ENCODE data around the gene CDKAL1.
"Not testable (repeated sequence)": the region's sequence is repeated elsewhere in the genome, so short reads cannot be mapped to it uniquely, and the experiment has no call there.

CDKAL1 gene

GRCh38 chr6:21080221-21080620 is 546.0 kb downstream of the CDKAL1 start:
- H3K4me1 ChIP-seq (ENCODE audit: control insufficient read depth, insufficient read depth, low read length): no peaks in the 10 kb centered on the region
- no peaks in the 10 kb centered on the region for H3K36me3 ChIP-seq (ENCODE audit: control insufficient read depth in 2 of 2, insufficient read depth in 2 of 2, low read length in 2 of 2)
- H3K4me3 ChIP-seq (ENCODE audit: low read length in 2 of 2): no peak overlapping the region
- no peak overlapping the region for H3K27ac ChIP-seq (ENCODE audit: low read length)
- no peaks in the 10 kb centered on the region for H3K27me3 ChIP-seq (ENCODE audit: control insufficient read depth in 1 of 2, insufficient read depth in 2 of 2, low read length in 2 of 2)
- H3K9ac ChIP-seq (ENCODE audit: low read length in 2 of 2): no peak overlapping the region
- no peaks in the 10 kb centered on the region for H3K9me3 ChIP-seq (ENCODE audit: control insufficient read depth in 2 of 2, low read length in 2 of 2)

- Histone ChIP-seq H3K9me3 (ENCODE audit: control insufficient read depth in 2 of 2, low read length in 2 of 2) (no peaks in the 10 kb centered on the region), H3K9ac (ENCODE audit: low read length in 2 of 2) (no peak overlapping the region), H3K36me3 (ENCODE audit: control insufficient read depth in 2 of 2, insufficient read depth in 2 of 2, low read length in 2 of 2) (no peaks in the 10 kb centered on the region), H3K27me3 (ENCODE audit: control insufficient read depth in 1 of 2, insufficient read depth in 2 of 2, low read length in 2 of 2) (no peaks in the 10 kb centered on the region), H3K27ac (ENCODE audit: low read length) (no peak overlapping the region), H3K4me3 (ENCODE audit: low read length in 2 of 2) (no peak overlapping the region), H3K4me1 (ENCODE audit: control insufficient read depth, insufficient read depth, low read length) (no peaks in the 10 kb centered on the region)
Measured at GRCh38 chr6:21082091-21082490, 547.8 kb downstream of the CDKAL1 start.

- H3K4me1 ChIP-seq (ENCODE audit: control insufficient read depth, insufficient read depth, low read length): no peaks in the 10 kb centered on the region
- no peaks in the 10 kb centered on the region for H3K36me3 ChIP-seq (ENCODE audit: control insufficient read depth in 2 of 2, insufficient read depth in 2 of 2, low read length in 2 of 2)
Measured at GRCh38 chr6:21083708-21084107, 549.5 kb downstream of the CDKAL1 start.

GRCh38 chr6:21084656-21085055 is 550.4 kb downstream of the CDKAL1 start:
- no peak overlapping the region for H3K9ac ChIP-seq (ENCODE audit: low read length in 2 of 2)
- H3K27me3 ChIP-seq (ENCODE audit: control insufficient read depth in 1 of 2, insufficient read depth in 2 of 2, low read length in 2 of 2): no peaks in the 10 kb centered on the region
- no peak overlapping the region for H3K27ac ChIP-seq (ENCODE audit: low read length)
- H3K4me3 ChIP-seq (ENCODE audit: low read length in 2 of 2): no peak overlapping the region
- no peaks in the 10 kb centered on the region for H3K4me1 ChIP-seq (ENCODE audit: control insufficient read depth, insufficient read depth, low read length)
- no peaks in the 10 kb centered on the region for H3K36me3 ChIP-seq (ENCODE audit: control insufficient read depth in 2 of 2, insufficient read depth in 2 of 2, low read length in 2 of 2)
- H3K9me3 ChIP-seq (ENCODE audit: control insufficient read depth in 2 of 2, low read length in 2 of 2): no peaks in the 10 kb centered on the region

More at GRCh38 chr6:21083708-21084107, 549.5 kb downstream of the CDKAL1 start:
- no peak overlapping the region for H3K27ac ChIP-seq (ENCODE audit: low read length)
- no peak overlapping the region for H3K9ac ChIP-seq (ENCODE audit: low read length in 2 of 2)
- no peaks in the 10 kb centered on the region for H3K9me3 ChIP-seq (ENCODE audit: control insufficient read depth in 2 of 2, low read length in 2 of 2)
- H3K27me3 ChIP-seq (ENCODE audit: control insufficient read depth in 1 of 2, insufficient read depth in 2 of 2, low read length in 2 of 2): no peaks in the 10 kb centered on the region
- no peak overlapping the region for H3K4me3 ChIP-seq (ENCODE audit: low read length in 2 of 2)

- H3K27me3 ChIP-seq (ENCODE audit: control insufficient read depth in 1 of 2, insufficient read depth in 2 of 2, low read length in 2 of 2): no peaks in the 10 kb centered on the region
Measured at GRCh38 chr6:21085211-21085610, 551.0 kb downstream of the CDKAL1 start.

GRCh38 chr6:21085643-21086042 is 551.4 kb downstream of the CDKAL1 start:
- Histone ChIP-seq H3K9ac (ENCODE audit: low read length in 2 of 2) (no peak overlapping the region), H3K36me3 (ENCODE audit: control insufficient read depth in 2 of 2, insufficient read depth in 2 of 2, low read length in 2 of 2) (no peaks in the 10 kb centered on the region), H3K9me3 (ENCODE audit: control insufficient read depth in 2 of 2, low read length in 2 of 2) (no peaks in the 10 kb centered on the region), H3K4me1 (ENCODE audit: control insufficient read depth, insufficient read depth, low read length) (no peaks in the 10 kb centered on the region), H3K27me3 (ENCODE audit: control insufficient read depth in 1 of 2, insufficient read depth in 2 of 2, low read length in 2 of 2) (no peaks in the 10 kb centered on the region), H3K4me3 (ENCODE audit: low read length in 2 of 2) (no peak overlapping the region), H3K27ac (ENCODE audit: low read length) (no peak overlapping the region)

More at GRCh38 chr6:21085211-21085610, 551.0 kb downstream of the CDKAL1 start:
- no peaks in the 10 kb centered on the region for H3K9me3 ChIP-seq (ENCODE audit: control insufficient read depth in 2 of 2, low read length in 2 of 2)
- H3K36me3 ChIP-seq (ENCODE audit: control insufficient read depth in 2 of 2, insufficient read depth in 2 of 2, low read length in 2 of 2): no peaks in the 10 kb centered on the region
- no peak overlapping the region for H3K9ac ChIP-seq (ENCODE audit: low read length in 2 of 2)
- no peaks in the 10 kb centered on the region for H3K4me1 ChIP-seq (ENCODE audit: control insufficient read depth, insufficient read depth, low read length)
- H3K4me3 ChIP-seq (ENCODE audit: low read length in 2 of 2): no peak overlapping the region
- no peak overlapping the region for H3K27ac ChIP-seq (ENCODE audit: low read length)

- no peaks in the 10 kb centered on the region for H3K9me3 ChIP-seq (ENCODE audit: control insufficient read depth in 2 of 2, low read length in 2 of 2)
- H3K4me1 ChIP-seq (ENCODE audit: control insufficient read depth, insufficient read depth, low read length): no peaks in the 10 kb centered on the region
- no peaks in the 10 kb centered on the region for H3K27me3 ChIP-seq (ENCODE audit: control insufficient read depth in 1 of 2, insufficient read depth in 2 of 2, low read length in 2 of 2)
- no peak overlapping the region for H3K9ac ChIP-seq (ENCODE audit: low read length in 2 of 2)
- H3K27ac ChIP-seq (ENCODE audit: low read length): no peak overlapping the region
- H3K36me3 ChIP-seq (ENCODE audit: control insufficient read depth in 2 of 2, insufficient read depth in 2 of 2, low read length in 2 of 2): no peaks in the 10 kb centered on the region
- no peak overlapping the region for H3K4me3 ChIP-seq (ENCODE audit: low read length in 2 of 2)
Measured at GRCh38 chr6:21087188-21087587, 552.9 kb downstream of the CDKAL1 start.

GRCh38 chr6:21091411-21091810 is 557.2 kb downstream of the CDKAL1 start:
- H3K36me3 ChIP-seq (ENCODE audit: control insufficient read depth in 2 of 2, insufficient read depth in 2 of 2, low read length in 2 of 2): no peaks in the 10 kb centered on the region
- H3K27me3 ChIP-seq (ENCODE audit: control insufficient read depth in 1 of 2, insufficient read depth in 2 of 2, low read length in 2 of 2): no peaks in the 10 kb centered on the region
- H3K9ac ChIP-seq (ENCODE audit: low read length in 2 of 2): no peak overlapping the region
- H3K4me1 ChIP-seq (ENCODE audit: control insufficient read depth, insufficient read depth, low read length): no peaks in the 10 kb centered on the region
- no peaks in the 10 kb centered on the region for H3K9me3 ChIP-seq (ENCODE audit: control insufficient read depth in 2 of 2, low read length in 2 of 2)
- no peak overlapping the region for H3K4me3 ChIP-seq (ENCODE audit: low read length in 2 of 2)
- H3K27ac ChIP-seq (ENCODE audit: low read length): no peak overlapping the region

GRCh38 chr6:21092231-21092772 is 558.0 kb downstream of the CDKAL1 start:
- not testable (repeated sequence) for H3K27ac ChIP-seq (ENCODE audit: low read length); H3K36me3 ChIP-seq (ENCODE audit: control insufficient read depth in 2 of 2, insufficient read depth in 2 of 2, low read length in 2 of 2); H3K4me1 ChIP-seq (ENCODE audit: control insufficient read depth, insufficient read depth, low read length); H3K9me3 ChIP-seq (ENCODE audit: control insufficient read depth in 2 of 2, low read length in 2 of 2); H3K27me3 ChIP-seq (ENCODE audit: control insufficient read depth in 1 of 2, insufficient read depth in 2 of 2, low read length in 2 of 2); H3K4me3 ChIP-seq (ENCODE audit: low read length in 2 of 2); H3K9ac ChIP-seq (ENCODE audit: low read length in 2 of 2)

GRCh38 chr6:21095462-21095861 is 561.2 kb downstream of the CDKAL1 start:
- no peak overlapping the region for H3K27ac ChIP-seq (ENCODE audit: low read length)
- H3K9ac ChIP-seq (ENCODE audit: low read length in 2 of 2): no peak overlapping the region
- no peaks in the 10 kb centered on the region for H3K9me3 ChIP-seq (ENCODE audit: control insufficient read depth in 2 of 2, low read length in 2 of 2)
- no peaks in the 10 kb centered on the region for H3K27me3 ChIP-seq (ENCODE audit: control insufficient read depth in 1 of 2, insufficient read depth in 2 of 2, low read length in 2 of 2)
- H3K4me3 ChIP-seq (ENCODE audit: low read length in 2 of 2): no peak overlapping the region
- no peaks in the 10 kb centered on the region for H3K36me3 ChIP-seq (ENCODE audit: control insufficient read depth in 2 of 2, insufficient read depth in 2 of 2, low read length in 2 of 2)
- no peaks in the 10 kb centered on the region for H3K4me1 ChIP-seq (ENCODE audit: control insufficient read depth, insufficient read depth, low read length)

- H3K9me3 ChIP-seq (ENCODE audit: control insufficient read depth in 2 of 2, low read length in 2 of 2): no peaks in the 10 kb centered on the region
- H3K36me3 ChIP-seq (ENCODE audit: control insufficient read depth in 2 of 2, insufficient read depth in 2 of 2, low read length in 2 of 2): no peaks in the 10 kb centered on the region
- no peaks in the 10 kb centered on the region for H3K27me3 ChIP-seq (ENCODE audit: control insufficient read depth in 1 of 2, insufficient read depth in 2 of 2, low read length in 2 of 2)
- H3K27ac ChIP-seq (ENCODE audit: low read length): no peak overlapping the region
- H3K4me3 ChIP-seq (ENCODE audit: low read length in 2 of 2): no peak overlapping the region
- no peaks in the 10 kb centered on the region for H3K4me1 ChIP-seq (ENCODE audit: control insufficient read depth, insufficient read depth, low read length)
- no peak overlapping the region for H3K9ac ChIP-seq (ENCODE audit: low read length in 2 of 2)
Measured at GRCh38 chr6:21098134-21098533, 563.9 kb downstream of the CDKAL1 start.
